HepG2 (cell line): ENCODE data around the gene DDX23. TPM values are rescaled to one million over a fixed set of nuclear protein-coding genes. Genes with fewer than 3 reads are reported as not detected.

ENCODE experiments used
- CREM ChIP-seq, 2 experiments: sonication (generic) in 1 of 2; formaldehyde crosslinking in 1 of 2; IDR thresholded peaks; 2 replicates each; pipeline versions ENCODE4 v1.4.0 to v1.6.1; 2016 to 2020; ENCODE audit warnings: antibody characterized with exemption in 1 of 2, mild to moderate bottlenecking in 1 of 2, missing genetic modification reagents in 1 of 2
- EHMT2 ChIP-seq: fragments of 200-600 bp; sonication (generic); IDR thresholded peaks from 2 replicates; pipeline ENCODE4 v1.7.0; 2017; ENCODE audit warnings: antibody characterized with exemption, low read depth, low read length, borderline replicate concordance
- HES4 ChIP-seq: sonication (generic); formaldehyde crosslinking; IDR thresholded peaks from 2 replicates; pipeline ENCODE4 v1.9.0; 2021; ENCODE audit warnings: mild to moderate bottlenecking, missing genetic modification reagents, borderline replicate concordance
- NCOA5 ChIP-seq: sonication (generic); formaldehyde crosslinking; IDR thresholded peaks from 2 replicates; pipeline ENCODE4 v1.4.0; 2020; ENCODE audit warnings: missing genetic modification reagents
- PAF1 ChIP-seq: IDR thresholded peaks from 2 replicates; pipeline ENCODE4 v1.6.1; 2016; ENCODE audit warnings: missing genetic modification reagents, missing compliant biosample characterization
- PAXIP1 ChIP-seq: sonication (generic); formaldehyde crosslinking; conservative IDR thresholded peaks from 2 replicates; pipeline ENCODE4 v1.4.0; 2020; ENCODE audit warnings: mild to moderate bottlenecking, missing genetic modification reagents, moderate library complexity
- PTBP1 ChIP-seq: fragments of 200-400 bp; formaldehyde crosslinking; IDR thresholded peaks from 2 replicates; pipeline ENCODE4 v1.6.1; 2018; ENCODE audit warnings: low read length, low read depth; ENCODE audit not compliant: poor library complexity, severe bottlenecking
- SMC3 ChIP-seq: IDR thresholded peaks from 2 replicates; pipeline ENCODE4 v1.6.1; 2011; ENCODE audit warnings: low read length, improper control_type of control experiment
- SOX6 ChIP-seq, 2 experiments: fragments of 450-650 bp in 1 of 2; sonication (generic) in 1 of 2; formaldehyde crosslinking in 1 of 2; IDR thresholded peaks; 2 replicates each; pipeline versions ENCODE4 v1.4.0 to v1.6.1; 2017 to 2020; ENCODE audit warnings: antibody characterized with exemption in 1 of 2, mild to moderate bottlenecking in 1 of 2, missing genetic modification reagents in 1 of 2
- TAF1 ChIP-seq: sonication (generic); formaldehyde crosslinking; IDR thresholded peaks from 2 replicates; pipeline ENCODE4 v1.4.0; 2020; ENCODE audit warnings: missing genetic modification reagents
- TRIM24 ChIP-seq: sonication (generic); formaldehyde crosslinking; IDR thresholded peaks from 2 replicates; pipeline ENCODE4 v1.8.0; 2022; ENCODE audit warnings: mild to moderate bottlenecking, missing genetic modification reagents
- ZFP36L1 ChIP-seq: sonication (generic); formaldehyde crosslinking; IDR thresholded peaks from 2 replicates; pipeline ENCODE4 v1.8.0; 2022; ENCODE audit warnings: mild to moderate bottlenecking, missing genetic modification reagents, moderate library complexity
- ZNF234 ChIP-seq: sonication (generic); formaldehyde crosslinking; conservative IDR thresholded peaks from 2 replicates; pipeline ENCODE4 v1.5.1; 2020; ENCODE audit warnings: mild to moderate bottlenecking, missing genetic modification reagents
- ZNF280B ChIP-seq: sonication (generic); formaldehyde crosslinking; IDR thresholded peaks from 2 replicates; pipeline ENCODE4 v1.5.0; 2020; ENCODE audit warnings: missing genetic modification reagents, mild to moderate bottlenecking, borderline replicate concordance
- ZNF574 ChIP-seq: sonication (generic); formaldehyde crosslinking; IDR thresholded peaks from 2 replicates; pipeline ENCODE4 v1.4.0; 2020; ENCODE audit warnings: missing genetic modification reagents
- ZNF709 ChIP-seq: sonication (generic); formaldehyde crosslinking; IDR thresholded peaks from 2 replicates; pipeline ENCODE4 v1.5.0; 2020; ENCODE audit warnings: mild to moderate bottlenecking, missing genetic modification reagents
- ZNF879 ChIP-seq: sonication (generic); formaldehyde crosslinking; IDR thresholded peaks from 2 replicates; pipeline ENCODE4 v1.8.1; 2023; ENCODE audit warnings: missing genetic modification reagents
- ZNF883 ChIP-seq: sonication (generic); formaldehyde crosslinking; IDR thresholded peaks from 2 replicates; pipeline ENCODE4 v1.5.1; 2020; ENCODE audit warnings: mild to moderate bottlenecking, missing genetic modification reagents; ENCODE audit errors: not compliant biosample characterization
- polyA plus RNA-seq, 8 experiments: library from polyadenylated mRNA; depleted of rRNA in 3 of 8; stranded (reverse) in 7 of 8; unstranded in 1 of 8; fragments of >200 nt; fragmentation: Illumina TruSeq in 4 of 8; extraction: Trizol in 4 of 8; gene quantifications; 2 replicates each; pipeline versions ENCODE4 v1.2.1 to v1.2.3, GENCODE V29; 2011 to 2016; ENCODE audit warnings: low read depth in 4 of 8, missing spikeins in 1 of 8, mixed read lengths in 1 of 8; ENCODE audit not compliant: insufficient read depth in 1 of 8
- total RNA-seq, 5 experiments: library from RNA; depleted of rRNA; stranded (reverse); fragments of >200 nt; fragmentation: Illumina TruSeq; extraction: Trizol; gene quantifications; 2 replicates each; pipeline ENCODE4 v1.2.3, GENCODE V29; 2016; ENCODE audit warnings: low read depth in 1 of 5

The DDX23 gene
- total and polyA plus RNA-seq, 2 of the 13 experiments (the other 11 are each of a cell fraction or from before 2014, with no cell fraction given): 35.7 to 90.0 TPM

GRCh38 chr12:48815126-48816110, 36.5 kb downstream of the DDX23 start (continued):
- TF ChIP-seq PAF1: no peak
- TF ChIP-seq ZNF879 (CRISPR knock-in tag): no peak
- TF ChIP-seq CREM (IDR thresholded peaks at IDR 0.05): no peak
- TF ChIP-seq CREM (CRISPR knock-in tag; IDR thresholded peaks at IDR 0.05): no peak
- no peak for TF ChIP-seq NCOA5 (CRISPR knock-in tag)
- no peak for TF ChIP-seq PTBP1
- 0 out of 2 replicates have a peak, but pooled peaks have one; percentile 23 for TF ChIP-seq TAF1 (CRISPR knock-in tag)
- no peak for TF ChIP-seq PAXIP1 (CRISPR knock-in tag)
- TF ChIP-seq ZNF883 (CRISPR knock-in tag): no peak
- TF ChIP-seq SMC3: no peak
- no peak for TF ChIP-seq ZNF709 (CRISPR knock-in tag)
- TF ChIP-seq ZNF280B (CRISPR knock-in tag): no peak
- TF ChIP-seq ZNF574: no peak
- TF ChIP-seq TRIM24 (CRISPR knock-in tag): no peak
- no peak for TF ChIP-seq SOX6 (IDR thresholded peaks at IDR 0.05)
- 0 out of 2 replicates have a peak, but pooled peaks have one; percentile 23 for TF ChIP-seq SOX6 (CRISPR knock-in tag; IDR thresholded peaks at IDR 0.05)
- TF ChIP-seq ZNF234 (CRISPR knock-in tag): no peak
- no peak for TF ChIP-seq EHMT2
- no peak for TF ChIP-seq HES4
- TF ChIP-seq ZFP36L1: no peak
